ENCODE data around the gene PRRC2B. TPM values are rescaled to one million over a fixed set of nuclear protein-coding genes. Genes with fewer than 3 reads are reported as not detected.

Gene PRRC2B
- total and polyA plus RNA-seq, 11 donors = 59.9 to 193 (median 118) TPM

DNA sequence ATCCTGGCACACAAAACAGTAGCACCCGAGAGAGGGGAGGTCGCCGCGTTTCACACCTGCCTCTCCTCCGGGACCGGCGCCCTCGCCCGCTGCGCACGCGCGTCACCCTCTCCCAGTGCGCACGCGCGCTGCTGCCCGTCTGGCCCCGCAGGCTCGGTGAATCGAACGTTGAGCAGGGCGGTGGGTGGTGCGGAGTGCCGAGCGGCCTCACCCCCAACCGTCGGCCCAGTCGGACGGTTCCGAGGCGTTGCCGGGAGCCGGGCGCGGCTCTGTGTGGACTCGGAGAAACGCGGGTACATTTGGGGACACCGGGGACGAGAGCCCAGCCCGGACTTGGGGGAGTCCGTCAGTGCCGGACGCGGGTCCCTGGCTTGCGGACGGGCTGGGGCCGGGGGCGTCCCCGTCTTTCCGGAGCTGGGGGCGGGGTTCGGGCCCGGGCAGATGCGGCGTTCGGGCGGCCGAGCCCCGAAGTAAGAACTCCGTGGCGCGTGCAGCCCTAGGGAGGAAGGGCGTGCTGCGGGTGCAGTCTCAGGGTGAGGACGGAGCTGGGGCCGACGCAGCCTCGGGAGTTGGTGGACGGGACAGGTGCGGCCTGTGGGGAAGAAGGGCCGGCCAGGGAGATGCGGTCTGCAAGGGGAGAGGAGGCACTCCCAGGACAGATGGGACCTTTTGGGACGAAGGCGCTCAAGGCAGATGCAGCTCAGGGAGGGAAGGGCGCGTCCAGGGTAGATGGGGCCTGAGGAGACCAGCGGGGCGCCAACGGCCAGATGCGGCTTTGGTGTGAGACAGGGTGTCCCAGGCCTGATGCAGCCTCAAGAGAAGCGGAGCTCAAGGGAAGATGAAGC lies 109.1 kb downstream of the PRRC2B start, which contains the start of gene POMT1:
Gene POMT1 (plus strand): TSS at position 138 of the 845 bp plus-strand sequence. CDS start 1,301 bp downstream, outside the sequence.
- 0 to 1% (median 1%) methylated on average over 26 to 83 of the region's 83 CpGs for WGBS, 4 donors
- H3K36me3 ChIP-seq = peaks cover 0 to 38% (median 29%) of the 10 kb centered on the region in 9 donors
- H3K4me1 ChIP-seq = peaks cover 0 to 25% (median 17%) of the 10 kb centered on the region in 12 donors
- TF ChIP-seq POLR2A (IDR thresholded peaks at IDR 0.05) = peak in 1 of 2 donors; percentile 67
- TF ChIP-seq, protein P1, sequence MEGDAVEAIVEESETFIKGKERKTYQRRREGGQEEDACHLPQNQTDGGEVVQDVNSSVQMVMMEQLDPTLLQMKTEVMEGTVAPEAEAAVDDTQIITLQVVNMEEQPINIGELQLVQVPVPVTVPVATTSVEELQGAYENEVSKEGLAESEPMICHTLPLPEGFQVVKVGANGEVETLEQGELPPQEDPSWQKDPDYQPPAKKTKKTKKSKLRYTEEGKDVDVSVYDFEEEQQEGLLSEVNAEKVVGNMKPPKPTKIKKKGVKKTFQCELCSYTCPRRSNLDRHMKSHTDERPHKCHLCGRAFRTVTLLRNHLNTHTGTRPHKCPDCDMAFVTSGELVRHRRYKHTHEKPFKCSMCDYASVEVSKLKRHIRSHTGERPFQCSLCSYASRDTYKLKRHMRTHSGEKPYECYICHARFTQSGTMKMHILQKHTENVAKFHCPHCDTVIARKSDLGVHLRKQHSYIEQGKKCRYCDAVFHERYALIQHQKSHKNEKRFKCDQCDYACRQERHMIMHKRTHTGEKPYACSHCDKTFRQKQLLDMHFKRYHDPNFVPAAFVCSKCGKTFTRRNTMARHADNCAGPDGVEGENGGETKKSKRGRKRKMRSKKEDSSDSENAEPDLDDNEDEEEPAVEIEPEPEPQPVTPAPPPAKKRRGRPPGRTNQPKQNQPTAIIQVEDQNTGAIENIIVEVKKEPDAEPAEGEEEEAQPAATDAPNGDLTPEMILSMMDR (IDR thresholded peaks at IDR 0.05) = no peak
- H3K9me3 ChIP-seq = no peaks in the 10 kb centered on the region
- peak within 1 kb of the TSS; percentile 67 to 99 (median 89) for H3K4me3 ChIP-seq
- H3K27ac ChIP-seq = peak within 1 kb of the TSS in 11 of 12 donors; percentile 59 to 85 (median 81)
- peak; percentile 79 to 96 (median 94) for ATAC-seq
- intact Hi-C loops (cut with DNase I) = loop anchor here in 2 of 10 donors (10.0 kb wide), 1 partner anchor 242 kb away; the partner anchor contains the start of gene RAPGEF1 (in 2 of the 2)
- no peaks in the 10 kb centered on the region for H3K27me3 ChIP-seq
- peak; percentile 88 to 95 (median 92) for DNase-seq

DNA sequence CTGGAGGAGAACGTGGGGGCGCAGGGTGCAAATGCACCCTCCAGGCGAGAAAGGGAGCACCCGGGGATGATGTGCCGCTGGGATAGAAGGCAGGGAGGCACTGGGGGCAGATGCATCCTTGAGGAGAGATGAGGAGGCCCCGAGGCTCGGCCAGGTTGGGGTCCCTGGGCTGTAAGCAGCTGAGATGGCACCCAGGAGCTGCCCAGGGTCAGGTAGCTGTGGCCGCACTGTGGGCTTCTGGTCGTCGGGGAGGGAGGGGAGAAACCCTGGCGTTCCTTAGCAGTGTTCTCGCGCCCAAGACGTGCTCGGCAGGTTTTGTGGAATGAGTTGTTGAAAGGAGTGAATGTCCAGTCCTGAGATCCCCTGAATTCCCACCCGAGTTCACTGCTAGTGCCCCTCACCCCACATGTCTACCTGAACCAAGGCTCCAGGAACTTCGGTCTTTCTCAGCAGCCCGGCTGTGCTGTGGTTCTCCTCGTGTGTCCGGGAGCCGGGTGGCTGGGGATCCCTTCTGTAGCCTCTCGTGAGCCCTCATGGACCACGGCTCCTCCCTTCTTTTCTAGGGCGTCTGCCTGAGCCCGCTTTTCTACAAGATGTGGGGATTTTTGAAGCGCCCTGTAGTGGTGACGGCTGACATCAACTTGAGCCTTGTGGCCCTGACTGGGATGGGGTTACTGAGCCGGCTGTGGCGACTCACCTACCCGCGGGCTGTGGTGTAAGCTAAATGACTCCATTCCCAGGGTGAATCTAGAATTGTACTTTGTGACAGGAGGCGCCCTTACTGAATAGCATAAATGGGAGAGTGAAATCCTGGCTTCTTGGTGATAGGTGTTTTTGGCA lies 110.0 kb downstream of the PRRC2B start:
- peak overlapping the region; percentile 67 to 99 (median 89) for H3K4me3 ChIP-seq
- peak overlapping the region in 6 of 12 donors; percentile 77 to 85 (median 83) for H3K27ac ChIP-seq
- TF ChIP-seq, protein P1 (IDR thresholded peaks at IDR 0.05) = no peak
- no peak for TF ChIP-seq POLR2A (IDR thresholded peaks at IDR 0.05)
- no peak for ATAC-seq
- DNase-seq = peak in 1 of 5 donors; percentile 60
- intact Hi-C loops (cut with DNase I) = loop anchor here in 2 of 10 donors (10.0 kb wide), 1 partner anchor 241 kb away; the partner anchor contains the start of gene RAPGEF1 (in 2 of the 2)
- 24 to 34% (median 29%) methylated on average over 26 to 32 of the region's 32 CpGs for WGBS, 4 donors
- H3K9me3 ChIP-seq = no peaks in the 10 kb centered on the region
- H3K36me3 ChIP-seq = peaks cover 0 to 35% (median 20%) of the 10 kb centered on the region in 9 donors
- H3K27me3 ChIP-seq = no peaks in the 10 kb centered on the region
- peaks cover 0 to 25% (median 17%) of the 10 kb centered on the region in 12 donors for H3K4me1 ChIP-seq

- Histone ChIP-seq H3K9me3 (no peaks in the 10 kb centered on the region), H3K27ac (no peak overlapping the region), H3K4me1 (peaks cover 0 to 25% (median 17%) of the 10 kb centered on the region in 12 donors), H3K27me3 (no peaks in the 10 kb centered on the region), H3K36me3 (peaks cover 0 to 35% (median 21%) of the 10 kb centered on the region in 9 donors), H3K4me3 (no peak overlapping the region)
- DNase-seq = no peak
- TF ChIP-seq, protein P1 (IDR thresholded peaks at IDR 0.05) = no peak
- no peak for TF ChIP-seq POLR2A (IDR thresholded peaks at IDR 0.05)
- intact Hi-C loops (cut with DNase I) = loop anchor here in 2 of 10 donors (10.0 kb wide), 1 partner anchor 240 kb away; the partner anchor contains the start of gene RAPGEF1 (in 2 of the 2)
- WGBS, 4 donors = 93 to 96% (median 95%) methylated on average over 8 of the region's 8 CpGs
- ATAC-seq = no peak
Observed at GRCh38 chr9:131505012-131505411, 111.1 kb downstream of the PRRC2B start.
